Kidney capillary endothelial cell (primary cell): Measurements from ENCODE around the gene TAF9B.
"Not testable (repeated sequence)": the region's sequence is repeated elsewhere in the genome, so short reads cannot be mapped to it uniquely, and the experiment has no call there.

Source experiments
- DNase-seq: peaks from one replicate; pipeline ENCODE4 v3.0.0-alpha.2; 2018; ENCODE audit warnings: low spot score

Gene TAF9B

DNA sequence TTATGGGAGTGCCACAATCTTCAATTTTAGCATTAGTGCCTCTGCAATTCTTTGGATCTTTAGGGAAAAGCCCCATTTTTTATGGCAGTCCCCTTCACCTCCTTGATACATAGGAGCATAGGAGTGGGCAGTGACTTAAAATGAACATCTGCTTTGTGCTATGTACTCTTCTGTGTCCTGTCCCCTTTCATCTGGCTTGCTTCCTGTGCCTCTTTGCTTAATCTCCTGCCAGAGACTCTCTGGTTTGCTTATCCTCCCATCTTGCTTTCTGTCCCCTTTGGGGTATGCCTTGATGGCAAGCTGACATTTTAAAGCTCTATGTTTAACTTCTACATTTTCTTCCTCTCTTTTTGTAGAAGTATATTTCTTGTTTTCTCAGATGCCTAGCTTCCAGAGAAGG, 23.1 kb downstream of the TAF9B start:
- DNase-seq, result no peak

GRCh38 chrX:78111140-78111931, 28.1 kb downstream of the TAF9B start:
- no peak for DNase-seq

GRCh38 chrX:78109458-78109857, 30.0 kb downstream of the TAF9B start:
- DNase-seq, result no peak

GRCh38 chrX:78106651-78106986, 32.8 kb downstream of the TAF9B start:
- DNase-seq, result no peak

DNA sequence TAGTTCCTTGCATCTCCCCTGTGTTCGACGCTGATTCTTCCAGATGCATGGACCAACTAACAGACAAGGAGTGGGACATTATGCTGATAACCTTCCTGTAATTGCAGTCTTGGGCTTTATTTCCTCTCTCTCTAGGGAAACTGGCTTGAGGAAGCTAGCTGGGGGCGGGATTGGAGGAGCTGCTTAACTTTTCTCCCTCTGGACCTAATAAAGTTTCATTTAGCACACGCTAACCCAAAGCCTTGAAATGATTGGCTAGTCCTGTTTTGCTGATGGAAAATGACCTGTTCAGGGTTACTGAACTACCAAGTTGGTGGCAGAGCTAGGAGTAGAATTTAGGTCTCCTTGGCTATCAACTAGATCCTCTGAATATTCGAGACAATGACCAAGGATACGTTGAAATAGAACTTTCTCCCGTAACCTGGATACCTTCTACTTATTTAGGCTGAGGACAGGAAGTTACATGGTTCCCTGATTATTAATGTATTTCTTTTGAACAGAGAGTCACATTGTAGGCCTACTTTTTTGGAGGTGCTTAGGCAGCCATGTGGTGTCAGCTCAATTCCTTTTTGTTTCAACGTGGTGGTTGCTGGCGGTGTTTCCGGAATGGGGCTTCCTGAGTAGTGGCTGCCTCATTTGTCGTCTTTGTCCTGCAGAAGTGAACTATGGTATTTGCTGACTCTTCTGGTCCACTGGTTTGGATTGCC, 33.4 kb downstream of the TAF9B start:
- DNase-seq, result peak; percentile 22

- no peak for DNase-seq
Observed at GRCh38 chrX:78104447-78105176, 34.8 kb downstream of the TAF9B start.

DNA sequence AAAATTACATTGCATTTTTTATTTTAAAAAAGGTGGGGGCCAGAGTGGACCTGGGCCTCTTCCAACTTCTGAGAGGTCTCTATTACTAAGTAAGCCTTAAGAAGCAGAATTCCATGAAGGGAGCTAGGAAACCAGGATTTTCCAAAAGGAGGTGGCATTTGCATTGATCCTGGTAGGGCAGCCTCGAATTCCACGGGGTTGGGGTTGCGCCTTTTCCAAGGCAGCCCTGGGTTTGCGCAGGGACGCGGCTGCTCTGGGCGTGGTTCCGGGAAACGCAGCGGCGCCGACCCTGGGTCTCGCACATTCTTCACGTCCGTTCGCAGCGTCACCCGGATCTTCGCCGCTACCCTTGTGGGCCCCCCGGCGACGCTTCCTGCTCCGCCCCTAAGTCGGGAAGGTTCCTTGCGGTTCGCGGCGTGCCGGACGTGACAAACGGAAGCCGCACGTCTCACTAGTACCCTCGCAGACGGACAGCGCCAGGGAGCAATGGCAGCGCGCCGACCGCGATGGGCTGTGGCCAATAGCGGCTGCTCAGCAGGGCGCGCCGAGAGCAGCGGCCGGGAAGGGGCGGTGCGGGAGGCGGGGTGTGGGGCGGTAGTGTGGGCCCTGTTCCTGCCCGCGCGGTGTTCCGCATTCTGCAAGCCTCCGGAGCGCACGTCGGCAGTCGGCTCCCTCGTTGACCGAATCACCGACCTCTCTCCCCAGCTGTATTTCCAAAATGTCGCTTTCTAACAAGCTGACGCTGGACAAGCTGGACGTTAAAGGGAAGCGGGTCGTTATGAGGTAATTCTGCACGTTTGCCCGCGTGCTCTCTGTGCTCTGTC, 35.6 kb downstream of the TAF9B start, which contains the start of gene PGK1:
TSS of gene PGK1 (plus strand) at position 626 of the 824 bp plus-strand sequence. CDS start at position 719, 93 bp downstream.
- DNase-seq, result peak; percentile 76

- DNase-seq, result no peak
Observed at GRCh38 chrX:78103001-78103622, 36.3 kb downstream of the TAF9B start.

DNA sequence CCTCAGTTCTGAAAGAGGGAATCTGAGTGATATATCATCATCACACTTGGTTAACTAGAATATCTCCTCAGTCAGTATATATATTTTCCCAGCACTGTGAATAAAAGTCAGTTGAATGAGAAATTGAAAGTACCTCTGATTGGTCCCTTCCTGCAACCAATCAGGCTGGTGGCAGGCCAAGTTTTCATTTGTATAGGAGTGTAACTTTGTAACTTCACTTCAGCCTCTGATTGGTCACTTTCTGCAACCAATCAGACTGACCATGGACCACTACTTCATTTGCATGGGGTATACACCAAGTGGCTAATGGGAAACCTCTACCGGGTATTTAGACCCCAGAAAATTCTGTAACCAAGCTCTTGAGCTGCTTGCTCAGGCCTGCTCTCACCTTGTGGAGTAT, 37.4 kb downstream of the TAF9B start:
- no peak for DNase-seq

DNA sequence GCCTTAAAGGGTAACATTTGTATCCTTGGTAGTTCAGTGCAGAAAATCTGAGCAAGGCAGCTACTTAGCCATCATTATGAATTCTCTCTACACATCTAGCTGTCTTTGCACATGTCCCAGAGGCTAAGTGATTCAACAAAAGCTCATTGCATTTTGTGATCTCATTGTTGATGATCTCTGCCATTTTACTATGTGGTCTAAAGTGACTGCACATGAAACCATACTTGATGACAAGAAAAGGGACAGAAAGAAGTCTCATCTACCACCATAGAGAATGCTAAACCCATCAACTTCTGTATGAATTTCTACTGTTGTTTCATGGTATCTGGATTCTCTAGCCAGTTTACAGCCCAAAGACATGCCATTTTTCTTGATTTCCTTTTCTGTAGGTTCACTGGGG, 41.3 kb downstream of the TAF9B start:
- no peak for DNase-seq

DNA sequence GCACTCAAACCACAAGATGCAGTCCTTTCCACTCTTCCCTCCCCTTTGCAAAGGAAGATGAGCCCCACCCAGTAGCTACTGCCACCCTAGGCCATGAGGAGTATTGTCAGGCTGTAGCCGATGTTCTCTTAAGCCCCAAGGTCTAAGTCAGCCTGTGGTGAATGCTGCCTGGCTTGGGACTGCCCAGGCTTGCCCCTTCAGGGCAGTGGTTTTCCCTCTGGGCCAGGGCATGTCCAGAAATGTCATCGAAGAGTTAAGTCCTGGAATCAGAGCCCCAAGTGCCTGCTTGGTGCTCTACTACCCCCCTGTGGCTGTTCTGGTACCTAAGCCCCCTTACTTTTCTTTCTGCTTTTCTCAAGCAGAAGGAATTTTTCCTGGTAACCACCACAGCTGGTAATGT, 47.2 kb downstream of the TAF9B start:
- DNase-seq, result peak; percentile 28

- not testable (repeated sequence) for DNase-seq
Observed at GRCh38 chrX:78081413-78081812, 58.0 kb downstream of the TAF9B start.
